K562 (cell line): ENCODE data around the gene MAP4. TPM values are rescaled to one million over a fixed set of nuclear protein-coding genes. Genes with fewer than 3 reads are reported as not detected.

Source experiments
- ATAC-seq: fragments of 200-7000 bp; cut with Tn5 transposase; 3 replicates; pipeline ENCODE4 v1.9.1; 2020; ENCODE audit warnings: moderate library complexity
- BruUV-seq: library from RNA; stranded (reverse); fragments of 400-500 nt; replicated peaks from 2 replicates; lab custom pipeline; 2021; lab: Mats Ljungman, UMichigan
- CTCF ChIA-PET: fragments of 300-600 bp; formaldehyde crosslinking; extraction: SDS; loops from one replicate; lab custom pipeline; 2021; ENCODE audit warnings: low intra/inter-chr PET ratio; lab: Yijun Ruan, JAX
- POLR2A ChIA-PET: fragments of 300-600, 350-650 bp; sonication (Branson Sonifier 250); formaldehyde crosslinking; extraction: SDS; loops from one replicate; lab custom pipeline; 2021; ENCODE audit warnings: antibody characterized with exemption, inconsistent platforms; lab: Yijun Ruan, JAX
- DNase-seq, 4 experiments: peaks; one replicate each; pipeline versions ENCODE4 v3.0.0 to v3.0.0-alpha.2; 2011 to 2018; ENCODE audit warnings: low spot score in 3 of 4, mixed read lengths in 3 of 4; ENCODE audit errors: extremely low read depth in 1 of 4
- FAIRE-seq: peaks from 2 replicates; lab custom pipeline; 2011; peaks lifted over from hg19 to GRCh38; lab: Jason Lieb, UNC
- H2AFZ ChIP-seq: 2 replicates; pipeline ENCODE4 v1.6.0; 2011; ENCODE audit warnings: low read depth, low read length, control low read depth, inconsistent platforms
- H3K27ac ChIP-seq: fragments of 200-600 bp; 3 replicates; pipeline ENCODE4 v1.8.0; 2011; ENCODE audit warnings: low read depth, mild to moderate bottlenecking, control low read depth, inconsistent platforms, low read length, moderate library complexity, mixed read lengths; ENCODE audit errors: extremely low read depth
- H3K27me3 ChIP-seq, 2 experiments: fragments of 300-600 bp in 1 of 2; 2 replicates in 1 of 2; 3 replicates in 1 of 2; pipeline versions ENCODE4 v1.6.0 to v1.8.0; 2011; ENCODE audit warnings: inconsistent platforms in 2 of 2, low read length in 2 of 2, mild to moderate bottlenecking in 1 of 2, mixed read lengths in 1 of 2, moderate library complexity in 1 of 2; ENCODE audit not compliant: control insufficient read depth in 2 of 2, insufficient read depth in 2 of 2
- H3K36me3 ChIP-seq: fragments of 300-600 bp; 3 replicates; pipeline ENCODE4 v1.8.0; 2011; ENCODE audit warnings: mild to moderate bottlenecking, low read length, inconsistent platforms; ENCODE audit not compliant: control insufficient read depth, insufficient read depth
- H3K4me1 ChIP-seq, 2 experiments: fragments of 200-600 bp in 1 of 2; replicated peaks in 1 of 2; 2 replicates in 1 of 2; 3 replicates in 1 of 2; pipeline versions ENCODE4 v1.5.1 to v1.8.0; 2011; ENCODE audit warnings: inconsistent platforms in 2 of 2, low read length in 2 of 2, mild to moderate bottlenecking in 1 of 2, mixed read lengths in 1 of 2, moderate library complexity in 1 of 2; ENCODE audit not compliant: control insufficient read depth in 2 of 2, insufficient read depth in 2 of 2
- H3K4me2 ChIP-seq: 2 replicates; pipeline ENCODE4 v1.6.1; 2011; ENCODE audit warnings: low read length, control low read depth, inconsistent platforms, mixed read lengths; ENCODE audit not compliant: insufficient read depth
- H3K4me3 ChIP-seq: fragments of 200-600 bp; sonication (generic), shearing (Covaris generic); 2 replicates; pipeline ENCODE4 v1.5.1; 2016; ENCODE audit warnings: control low read depth, inconsistent platforms
- H3K79me2 ChIP-seq: fragments of 200-600 bp; 3 replicates; pipeline ENCODE4 v1.8.0; 2011; ENCODE audit warnings: low read length, inconsistent platforms; ENCODE audit not compliant: control insufficient read depth, insufficient read depth
- H3K9ac ChIP-seq, 2 experiments: 2 replicates each; pipeline versions ENCODE4 v1.6.0 to v1.6.1; 2011; ENCODE audit warnings: low read depth in 2 of 2, low read length in 2 of 2, control low read depth in 1 of 2, inconsistent platforms in 1 of 2, mild to moderate bottlenecking in 1 of 2, mixed read lengths in 1 of 2; ENCODE audit not compliant: insufficient read depth in 1 of 2
- H3K9me1 ChIP-seq: one replicate; pipeline ENCODE4 v1.6.0; 2011; ENCODE audit warnings: inconsistent platforms, mild to moderate bottlenecking, low read length, moderate library complexity; ENCODE audit not compliant: control insufficient read depth, insufficient read depth
- H3K9me3 ChIP-seq: replicated peaks from 2 replicates; pipeline ENCODE4 v1.5.1; 2011; ENCODE audit warnings: low read depth, low read length, inconsistent platforms; ENCODE audit not compliant: control insufficient read depth, insufficient read depth
- H4K20me1 ChIP-seq: replicated peaks from 2 replicates; pipeline ENCODE4 v1.6.1; 2011; ENCODE audit warnings: low read length, inconsistent platforms, mixed read lengths; ENCODE audit not compliant: control insufficient read depth, insufficient read depth
- ARID2 ChIP-seq: fragments of 450-650 bp; IDR thresholded peaks from 2 replicates; pipeline ENCODE4 v1.6.1; 2017; ENCODE audit warnings: antibody characterized with exemption, mild to moderate bottlenecking
- ATF1 ChIP-seq, 2 experiments: fragments of 450-650 bp in 1 of 2; IDR thresholded peaks; 2 replicates each; pipeline ENCODE4 v1.6.1; 2016; ENCODE audit warnings: missing compliant biosample characterization in 1 of 2, missing genetic modification characterization in 1 of 2
- BRD4 ChIP-seq: fragments of 200-600 bp; sonication (generic); IDR thresholded peaks from 2 replicates; pipeline ENCODE4 v1.6.1; 2017; ENCODE audit warnings: inconsistent platforms
- CEBPG ChIP-seq, 3 experiments: fragments of 200-800 bp in 1 of 3; sonication (Bioruptor generic) in 1 of 3; sonication (generic) in 1 of 3; formaldehyde crosslinking in 1 of 3; IDR thresholded peaks in 2 of 3; conservative IDR thresholded peaks in 1 of 3; 2 replicates each; pipeline versions ENCODE4 v1.6.1 to v1.8.0; 2016 to 2022; ENCODE audit warnings: missing compliant biosample characterization in 2 of 3, missing genetic modification characterization in 2 of 3, mild to moderate bottlenecking in 1 of 3, missing genetic modification reagents in 1 of 3
- CREB1 ChIP-seq, 2 experiments: sonication (generic) in 1 of 2; formaldehyde crosslinking in 1 of 2; IDR thresholded peaks; 2 replicates each; pipeline versions ENCODE4 v1.6.1 to v1.8.0; 2012 to 2022; ENCODE audit warnings: inconsistent platforms in 1 of 2, mild to moderate bottlenecking in 1 of 2, missing genetic modification reagents in 1 of 2, moderate library complexity in 1 of 2
- DPF2 ChIP-seq: fragments of 450-650 bp; IDR thresholded peaks from 2 replicates; pipeline ENCODE4 v1.6.1; 2016
- EP400 ChIP-seq: fragments of 450-650 bp; IDR thresholded peaks from 2 replicates; pipeline ENCODE4 v1.6.1; 2017; ENCODE audit warnings: antibody characterized with exemption, mild to moderate bottlenecking, moderate library complexity
- ESRRA ChIP-seq: fragments of 450-650 bp; IDR thresholded peaks from 2 replicates; pipeline ENCODE4 v1.6.1; 2014; ENCODE audit warnings: low read depth, mild to moderate bottlenecking, moderate library complexity, borderline replicate concordance
- GATA2 ChIP-seq: sonication (generic); formaldehyde crosslinking; IDR thresholded peaks from 2 replicates; pipeline ENCODE4 v1.4.0; 2020; ENCODE audit warnings: mild to moderate bottlenecking, missing genetic modification reagents
- HSF4 ChIP-seq: fragments of 250-450 bp; sonication (Bioruptor Pico); IDR thresholded peaks from 2 replicates; pipeline ENCODE4 v2.1.2; 2022; ENCODE audit warnings: mild to moderate bottlenecking, moderate library complexity, borderline replicate concordance
- NFYB ChIP-seq: IDR thresholded peaks from 2 replicates; pipeline ENCODE4 v1.6.1; 2011; ENCODE audit warnings: mild to moderate bottlenecking, moderate library complexity; ENCODE audit not compliant: insufficient read length; ENCODE audit errors: extremely low read depth
- SMARCE1 ChIP-seq: fragments of 450-650 bp; IDR thresholded peaks from 2 replicates; pipeline ENCODE4 v1.7.1; 2016; ENCODE audit warnings: mild to moderate bottlenecking
- TGIF2 ChIP-seq: sonication (generic); formaldehyde crosslinking; IDR thresholded peaks from 2 replicates; pipeline ENCODE4 v1.8.1; 2022; ENCODE audit warnings: mild to moderate bottlenecking, missing genetic modification reagents, moderate library complexity
- ZNF121 ChIP-seq: sonication (generic); formaldehyde crosslinking; conservative IDR thresholded peaks from 2 replicates; pipeline ENCODE4 v1.8.0; 2022; ENCODE audit warnings: missing genetic modification reagents
- ZNF384 ChIP-seq: IDR thresholded peaks from 2 replicates; pipeline ENCODE4 v1.6.1; 2012; ENCODE audit warnings: low read depth, low read length, improper control_type of control experiment
- ZNF445 ChIP-seq: fragments of 250-450 bp; sonication (Bioruptor Pico); IDR thresholded peaks from 2 replicates; pipeline ENCODE4 v1.4.0; 2020; ENCODE audit warnings: low read depth, mild to moderate bottlenecking, moderate library complexity
- WGBS: fragments of 100-300 bp; shearing (Covaris generic); methylation state at CpG from one replicate; pipeline ENCODE4 v1.1.6; 2016; ENCODE audit warnings: low coverage, mixed read lengths; ENCODE audit not compliant: insufficient coverage; ENCODE audit errors: missing lambda C conversion rate; 5-methylcytosine and 5-hydroxymethylcytosine counted together
- in situ Hi-C: fragments of 300-500 bp; cut with MboI; formaldehyde crosslinking; loops from 4 replicates; pipeline ENCODE4 v1.15.0; 2018; ENCODE audit warnings: inconsistent platforms, mixed read lengths
- intact Hi-C: fragments of 100-400 bp; cut with micrococcal nuclease; formaldehyde crosslinking; loops from 2 replicates; pipeline ENCODE4 v1.14.2; 2022
- polyA plus RNA-seq, 8 experiments: library from polyadenylated mRNA; depleted of rRNA in 4 of 8; stranded (reverse) in 5 of 8; unstranded in 3 of 8; fragments of >200 nt; fragmentation: Nextera tagmentation in 2 of 8; fragmentation: Illumina TruSeq in 1 of 8; extraction: Ambion mirVana in 2 of 8; extraction: Trizol in 1 of 8; gene quantifications; 2 replicates each; pipeline versions ENCODE4 v1.2.1 to v1.2.3, GENCODE V29; 2011 to 2014; ENCODE audit warnings: inconsistent platforms in 1 of 8, missing spikeins in 1 of 8
- total RNA-seq, 7 experiments: library from RNA; depleted of rRNA in 6 of 7; stranded (reverse); fragments of >200 nt in 6 of 7; fragmentation: Illumina TruSeq in 2 of 7; extraction: Trizol in 2 of 7; gene quantifications; 2 replicates each; pipeline versions ENCODE4 v1.2.1 to v1.2.3, GENCODE V29; 2011 to 2021; ENCODE audit warnings: low replicate concordance in 1 of 7

MAP4 gene
- total and polyA plus RNA-seq, 9 of the 15 experiments (the other 6 are each of a cell fraction or from before 2014, with no cell fraction given): 13.3 to 141 (median 36.8) TPM

GRCh38 chr3:48057521-48057920 lies 41.3 kb upstream of the MAP4 start:
- Histone ChIP-seq H3K4me3 (no peak overlapping the region), H3K27me3 (no peaks in the 10 kb centered on the region), H3K36me3 (0 out of 3 replicates have a peak, but pooled peaks cover 5% of the 10 kb centered on the region), H3K4me2 (no peak overlapping the region), H2AFZ (no peak overlapping the region), H3K27ac (peak overlapping the region; percentile 55; the same call in 1 of the 3 replicates), H3K9ac (no peak overlapping the region; a peak in 1 of 4 replicates)
- 43% methylated on average over 2 of the region's 2 CpGs for WGBS
- ChIA-PET CTCF (no interaction called here), POLR2A (no interaction called here)
- intact Hi-C loops: no loop called here
- in situ Hi-C loops: no loop called here
- BruUV-seq: no TSS peak
- FAIRE-seq: no peak
- TF ChIP-seq TGIF2 (no peak), EP400 (peak; percentile 14; the same call in 1 of the 2 replicates), ARID2 (no peak)
- TF ChIP-seq, all 486 proteins: peak for 1
- DNase-seq (no peak), ATAC-seq (peak; percentile 76)
- no peaks in the 10 kb centered on the region for H4K20me1 ChIP-seq
- H3K9me1 ChIP-seq: no peaks in the 10 kb centered on the region
- H3K9me3 ChIP-seq: no peaks in the 10 kb centered on the region
- H3K79me2 ChIP-seq: peaks cover 43% of the 10 kb centered on the region
- peaks cover 0 to 4% of the 10 kb centered on the region in 2 experiments; a peak in 2 of 5 replicates for H3K4me1 ChIP-seq

DNA sequence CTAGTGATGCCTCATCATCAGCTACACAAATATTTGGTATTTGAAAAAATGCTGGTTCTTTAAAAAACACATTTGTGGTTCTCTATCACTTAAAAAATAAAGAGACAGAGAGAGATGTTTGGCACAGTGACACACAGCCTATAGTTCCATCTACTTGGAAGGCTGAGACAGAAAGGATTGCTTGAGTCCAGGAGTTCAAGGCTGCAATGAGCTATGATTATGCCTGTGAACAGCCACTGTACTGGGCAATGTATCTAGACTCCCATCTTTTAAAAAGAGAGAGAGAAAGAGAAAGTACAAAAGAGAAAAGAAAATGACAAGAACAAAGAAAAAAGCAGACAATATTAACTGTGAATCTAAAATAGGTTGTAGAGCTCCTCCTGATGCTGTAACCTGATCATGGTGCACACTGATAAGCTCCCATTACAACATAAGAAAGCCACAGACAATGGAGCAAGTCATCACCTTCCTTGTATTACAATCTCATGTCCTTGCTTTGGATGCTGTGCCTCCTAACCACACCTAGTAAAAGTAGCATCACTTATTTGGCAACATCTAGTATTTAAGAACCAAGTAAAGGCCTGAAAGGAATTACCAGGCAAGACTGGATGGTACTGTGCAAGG lies 31.7 kb upstream of the MAP4 start:
- Histone ChIP-seq H2AFZ (no peak overlapping the region), H3K9me1 (no peaks in the 10 kb centered on the region), H3K79me2 (peaks cover 43% of the 10 kb centered on the region), H3K27ac (no peak overlapping the region), H3K4me1 (peaks cover 0 to 4% of the 10 kb centered on the region in 2 experiments; a peak in 2 of 5 replicates), H3K9ac (no peak overlapping the region), H3K36me3 (peaks cover 17% of the 10 kb centered on the region; the same call in 2 of the 3 replicates), H3K4me3 (no peak overlapping the region), H3K4me2 (no peak overlapping the region; the same call in 1 of the 2 replicates), H3K27me3 (no peaks in the 10 kb centered on the region), H4K20me1 (peaks cover 10% of the 10 kb centered on the region; the same call in 1 of the 2 replicates), H3K9me3 (no peaks in the 10 kb centered on the region)
- DNase-seq (peak in 1 of 4 experiments; percentile 44), ATAC-seq (peak; percentile 76), FAIRE-seq (peak; percentile 88)
- intact Hi-C loops (no loop called here), in situ Hi-C loops (no loop called here)
- CTCF ChIA-PET: no interaction called here
- BruUV-seq: no TSS peak
- POLR2A ChIA-PET: interaction anchor here (0.6 to 1.4 kb wide), 5 partner anchors 12 to 127 kb away, joined by 3 to 9 read pairs (median 4); no protein-coding TSS in a partner anchor
- TF ChIP-seq GATA2: peak; percentile 47
- 0 out of 2 replicates have a peak, but pooled peaks have one; percentile 25 for TF ChIP-seq ZNF121 (CRISPR knock-in tag)
- no peak for TF ChIP-seq NFYB
- peak; percentile 24; the same call in 1 of the 2 replicates for TF ChIP-seq ESRRA
- no peak for TF ChIP-seq BRD4
- TF ChIP-seq ATF1 (CRISPR knock-in tag; IDR thresholded peaks at IDR 0.05): no peak
- TF ChIP-seq ATF1 (tag; IDR thresholded peaks at IDR 0.05): 0 out of 2 replicates have a peak, but pooled peaks have one; percentile 17
- no peak for TF ChIP-seq CREB1 (IDR thresholded peaks at IDR 0.05)
- 0 out of 2 replicates have a peak, but pooled peaks have one; percentile 22 for TF ChIP-seq CREB1 (CRISPR knock-in tag; IDR thresholded peaks at IDR 0.05)
- 0 out of 2 replicates have a peak, but pooled peaks have one; percentile 12 for TF ChIP-seq SMARCE1
- TF ChIP-seq DPF2: 0 out of 2 replicates have a peak, but pooled peaks have one; percentile 31
- TF ChIP-seq ZNF384: no peak
- 0 out of 2 replicates have a peak, but pooled peaks have one; percentile 48 for TF ChIP-seq CEBPG (CRISPR knock-in tag; IDR thresholded peaks at IDR 0.05)
- peak; percentile 32 to 37; a peak in 2 of 4 replicates for TF ChIP-seq CEBPG (tag; conservative IDR thresholded peaks at IDR 0.05 in 1 of 2, IDR thresholded peaks at IDR 0.05 in 1 of 2)
- no peak for TF ChIP-seq ZNF445 (CRISPR knock-in tag)
- no peak for TF ChIP-seq HSF4
